Superior temporal gyrus (tissue), 1 donor: Measurements from ENCODE around the gene PGAP3.
A peak's percentile ranks its signal among the peaks of the same experiment; 100 is the strongest.
"Not testable (repeated sequence)": the region's sequence is repeated elsewhere in the genome, so short reads cannot be mapped to it uniquely, and the experiment has no call there.

ENCODE experiments used
- DNase-seq: peaks from one replicate; pipeline ENCODE4 v3.0.0-alpha.2; 2016; ENCODE audit errors: extremely low spot score

Gene PGAP3

GRCh38 chr17:39687546-39688474, at the start of gene PGAP3:
Gene PGAP3, minus strand, starts transcription at chr17:39688057. Its CDS starts 43 bp downstream, at chr17:39688014.
- peak; percentile 96 for DNase-seq

DNA sequence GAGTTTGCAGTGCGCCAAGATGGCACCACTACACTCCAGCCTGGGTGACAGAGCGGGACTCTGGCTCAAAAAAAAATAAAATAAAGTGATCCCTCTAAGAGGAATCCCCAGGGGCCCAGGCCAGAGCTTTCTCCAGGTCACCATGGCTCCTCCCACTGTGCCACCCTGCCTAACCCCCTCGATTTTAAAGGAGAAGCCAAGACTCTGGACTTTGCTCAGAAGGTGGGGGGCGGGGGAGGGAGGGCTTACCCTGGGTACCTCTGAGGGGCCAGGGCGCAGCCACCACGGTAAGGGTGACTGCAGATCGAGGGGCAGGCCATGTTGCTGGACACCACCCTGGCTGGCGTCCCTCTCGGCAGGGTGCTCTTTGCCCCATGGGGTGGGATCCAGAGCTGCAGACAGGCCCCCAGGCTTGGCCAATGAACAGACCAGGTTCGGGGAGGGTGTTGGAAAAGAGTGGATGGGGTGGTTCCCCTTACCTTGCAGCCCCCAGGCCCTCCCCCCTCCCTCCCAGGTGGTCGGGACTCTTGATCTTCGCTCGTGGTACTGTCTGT, 49.4 kb upstream of the PGAP3 start:
- no peak for DNase-seq

DNA sequence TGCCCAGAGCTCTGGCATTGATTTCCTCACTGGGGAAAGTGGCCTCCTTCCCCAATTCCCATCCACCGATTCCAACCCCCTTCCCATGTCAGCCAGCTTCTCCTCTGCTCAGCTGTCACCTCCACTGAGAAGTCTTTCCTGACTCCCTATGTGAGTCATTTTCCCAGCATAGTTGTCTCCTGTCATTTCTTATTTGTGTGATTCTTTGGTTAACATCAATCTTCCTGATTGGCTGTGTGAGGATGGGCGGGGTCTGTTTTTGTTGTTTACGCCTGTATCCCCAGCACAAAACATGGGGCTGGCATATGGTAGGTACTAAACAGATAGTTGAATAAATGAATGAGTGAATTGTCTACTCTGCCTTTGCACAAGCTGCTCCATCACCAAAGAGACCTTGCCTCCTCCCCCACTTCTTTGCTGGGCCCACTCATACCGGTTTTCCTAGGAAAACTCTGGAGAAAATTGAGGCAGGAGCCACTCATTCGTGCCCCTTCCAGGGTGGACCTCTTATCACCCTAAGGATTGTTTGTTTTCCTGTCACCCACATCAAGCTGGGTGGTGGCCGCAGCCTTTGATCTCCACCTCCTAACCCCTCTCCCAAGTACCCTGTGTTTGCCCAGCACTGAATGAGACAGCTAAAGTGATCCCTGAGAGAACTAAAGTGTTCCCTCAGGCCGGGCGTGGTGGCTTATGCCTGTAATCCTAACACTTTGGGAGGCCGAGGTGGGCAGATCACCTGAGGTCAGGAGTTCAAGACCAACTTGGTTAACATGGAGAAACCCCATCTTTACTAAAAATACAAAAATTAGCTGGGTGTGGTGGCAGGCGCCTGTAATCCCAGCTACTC, 48.7 kb upstream of the PGAP3 start:
- no peak for DNase-seq

DNA sequence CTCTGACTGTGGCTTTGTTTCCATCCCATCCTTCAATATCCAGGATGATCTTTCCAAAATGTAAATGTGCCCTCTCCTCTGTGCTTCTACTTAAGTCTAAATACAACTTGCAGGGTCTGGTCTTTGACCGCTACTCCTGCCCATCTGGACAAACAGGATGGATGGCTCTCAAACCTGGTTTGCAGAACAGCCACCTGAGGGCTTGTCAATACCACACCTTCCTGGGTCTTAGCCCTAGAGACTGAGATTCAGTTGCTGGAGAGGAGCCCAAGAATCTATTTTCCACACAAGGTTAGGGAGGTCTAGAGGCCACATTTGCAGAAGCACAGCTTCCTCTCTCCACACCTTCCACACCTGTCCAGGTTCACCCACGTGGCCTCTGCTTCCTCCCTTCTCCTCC, 48.0 kb upstream of the PGAP3 start:
- DNase-seq, result no peak

DNA sequence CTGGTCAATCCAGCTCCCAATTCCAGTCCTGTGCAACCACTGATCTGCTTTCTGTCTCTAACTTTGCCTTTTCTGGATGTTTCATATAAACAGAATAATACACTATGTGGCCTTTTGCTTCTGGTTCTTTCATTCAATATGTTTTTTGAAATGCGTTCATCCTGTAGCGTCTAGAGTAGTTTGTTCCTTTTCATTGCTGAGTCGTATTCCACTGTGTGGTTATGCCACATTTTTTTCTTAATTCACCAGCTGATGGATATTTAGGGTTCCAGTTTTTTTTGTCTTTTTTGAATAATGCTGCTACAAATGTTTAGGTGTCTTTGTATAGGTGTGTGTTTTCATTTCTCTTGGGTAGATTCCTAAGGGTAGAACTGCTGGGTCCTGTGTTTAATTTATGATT, 44.7 kb upstream of the PGAP3 start:
- DNase-seq, result no peak

DNA sequence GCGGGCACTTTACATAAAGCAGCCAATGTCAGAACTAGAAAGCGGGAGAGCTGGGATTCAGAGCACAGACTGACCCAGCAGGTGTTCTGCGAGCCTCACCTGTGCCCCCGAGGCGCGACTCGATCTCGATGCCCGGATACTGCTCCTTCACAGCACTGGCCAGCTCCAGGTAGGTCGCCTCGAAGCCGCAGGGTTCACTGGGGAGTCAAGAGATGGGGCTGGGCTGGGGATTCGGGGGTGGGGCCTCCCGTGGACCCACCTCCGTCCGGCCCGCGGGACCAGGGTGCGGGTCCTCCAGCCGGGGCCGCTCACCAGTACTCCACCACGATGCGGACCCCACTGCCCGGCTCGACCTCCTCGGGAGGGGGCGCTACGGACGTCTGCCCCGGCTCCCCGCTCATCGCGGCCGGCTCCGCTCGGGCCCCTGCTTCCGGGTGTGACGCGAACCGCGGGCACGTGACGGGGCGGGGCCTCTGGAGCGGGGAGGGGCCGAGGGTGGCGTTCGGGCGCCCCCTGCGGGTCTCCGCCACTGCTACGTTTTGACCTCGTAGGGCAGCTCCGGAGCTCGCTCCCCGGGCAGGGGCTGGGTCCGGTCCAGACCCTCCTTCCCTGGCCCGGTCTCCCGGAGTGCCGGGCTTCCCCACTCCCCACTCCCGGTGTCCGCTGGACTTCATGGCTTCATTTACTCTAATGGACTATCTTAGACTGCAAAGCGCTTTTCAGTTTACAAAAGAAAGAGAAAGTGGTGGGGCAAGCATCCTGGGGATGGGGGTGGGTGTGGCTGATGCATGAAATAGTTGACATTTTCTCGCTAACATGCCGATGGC, 42.5 kb upstream of the PGAP3 start, which contains the start of gene MIEN1:
MIEN1 (minus strand) TSS at position 438 of the 827 bp plus-strand sequence; CDS start at position 401, 37 bp downstream.
- DNase-seq, result peak; percentile 88

GRCh38 chr17:39729280-39729851, 41.5 kb upstream of the PGAP3 start:
- no peak for DNase-seq

GRCh38 chr17:39727556-39727955, 39.7 kb upstream of the PGAP3 start:
- DNase-seq, result no peak

GRCh38 chr17:39726617-39727016, 38.8 kb upstream of the PGAP3 start:
- no peak for DNase-seq

DNA sequence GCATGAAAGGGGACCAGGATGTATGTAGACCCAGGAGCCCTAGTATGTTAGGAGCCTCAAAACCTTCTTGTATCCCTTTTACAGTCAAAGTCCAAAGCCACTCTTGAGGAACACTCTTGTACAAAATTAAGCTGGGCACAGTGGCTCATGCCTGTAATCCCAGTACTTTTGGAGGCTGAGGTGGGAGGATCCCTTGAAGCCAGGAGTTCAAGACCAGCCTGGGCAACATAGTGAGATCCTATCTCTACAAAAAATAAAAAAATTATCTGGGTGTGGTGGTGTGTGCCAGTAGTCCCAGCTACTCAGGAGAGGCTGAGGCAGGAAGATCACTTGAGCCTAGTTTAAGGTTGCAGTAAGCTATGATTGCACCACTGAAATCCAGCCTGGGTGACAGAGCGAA, 38.1 kb upstream of the PGAP3 start:
- DNase-seq, result not testable (repeated sequence)

GRCh38 chr17:39724731-39725130, 36.9 kb upstream of the PGAP3 start:
- no peak for DNase-seq

- DNase-seq, result no peak
Measured at GRCh38 chr17:39722965-39723848, 35.4 kb upstream of the PGAP3 start.

GRCh38 chr17:39722104-39722503, 34.2 kb upstream of the PGAP3 start:
- DNase-seq, result no peak

GRCh38 chr17:39719563-39720355, 31.9 kb upstream of the PGAP3 start:
- DNase-seq, result no peak

GRCh38 chr17:39717660-39718059, 29.8 kb upstream of the PGAP3 start:
- DNase-seq, result no peak

DNA sequence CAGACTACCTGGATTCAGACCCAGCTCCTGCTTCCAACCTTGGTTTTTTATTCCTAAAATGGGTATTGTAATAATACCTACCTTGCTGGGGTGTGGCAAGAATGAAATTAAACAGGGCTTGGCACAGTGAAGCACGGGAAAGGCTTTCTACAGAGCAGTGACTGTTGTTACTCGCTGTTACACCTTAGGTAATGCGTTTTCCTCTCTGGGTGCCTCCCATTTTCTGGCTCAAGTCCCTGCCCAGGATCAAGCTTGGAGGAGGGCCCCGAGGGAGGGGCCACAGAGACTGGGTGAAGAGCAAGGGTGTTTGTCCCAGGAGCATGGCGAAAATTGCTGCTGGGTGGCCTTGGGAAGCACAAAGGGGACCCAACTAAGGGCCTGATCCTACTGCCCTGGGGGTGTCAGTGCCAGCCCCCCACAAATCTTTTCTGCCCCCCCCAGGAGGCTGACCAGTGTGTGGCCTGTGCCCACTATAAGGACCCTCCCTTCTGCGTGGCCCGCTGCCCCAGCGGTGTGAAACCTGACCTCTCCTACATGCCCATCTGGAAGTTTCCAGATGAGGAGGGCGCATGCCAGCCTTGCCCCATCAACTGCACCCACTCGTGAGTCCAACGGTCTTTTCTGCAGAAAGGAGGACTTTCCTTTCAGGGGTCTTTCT, 29.2 kb upstream of the PGAP3 start:
- DNase-seq, result no peak

GRCh38 chr17:39716073-39716818, 28.4 kb upstream of the PGAP3 start:
- no peak for DNase-seq
